DOHH2 (cell line): ENCODE data around the gene ORAI3.

ENCODE experiments used
- H3F3A ChIP-seq: fragments of 200-600 bp; sonication (generic), shearing (Covaris generic); 2 replicates; pipeline ENCODE4 v1.6.0; 2016; ENCODE audit warnings: antibody characterized with exemption, mild to moderate bottlenecking; ENCODE audit not compliant: control insufficient read depth, insufficient read depth
- H3K27ac ChIP-seq: fragments of 200-600 bp; sonication (generic); 2 replicates; pipeline ENCODE4 v1.5.1; 2014; ENCODE audit warnings: low read depth, mild to moderate bottlenecking, low read length, moderate library complexity
- H3K27me3 ChIP-seq: fragments of 200-600 bp; sonication (generic); 2 replicates; pipeline ENCODE4 v1.6.1; 2014; ENCODE audit warnings: mild to moderate bottlenecking, low read length, mixed read lengths; ENCODE audit not compliant: control insufficient read depth
- H3K36me3 ChIP-seq: fragments of 200-600 bp; sonication (generic); 2 replicates; pipeline ENCODE4 v1.6.1; 2014; ENCODE audit warnings: mild to moderate bottlenecking, low read length, moderate library complexity, mixed read lengths; ENCODE audit not compliant: control insufficient read depth
- H3K4me1 ChIP-seq: fragments of 200-600 bp; sonication (generic); 2 replicates; pipeline ENCODE4 v1.6.1; 2014; ENCODE audit warnings: mild to moderate bottlenecking, low read length, mixed read lengths; ENCODE audit not compliant: control insufficient read depth
- H3K4me2 ChIP-seq: fragments of 200-600 bp; sonication (generic); 2 replicates; pipeline ENCODE4 v1.6.0; 2014; ENCODE audit warnings: mild to moderate bottlenecking, low read length, moderate library complexity
- H3K4me3 ChIP-seq: fragments of 200-600 bp; sonication (generic); 2 replicates; pipeline ENCODE4 v1.5.1; 2014; ENCODE audit warnings: mild to moderate bottlenecking, low read length, mixed read lengths
- H3K79me2 ChIP-seq: fragments of 200-600 bp; sonication (generic); 2 replicates; pipeline ENCODE4 v1.6.1; 2014; ENCODE audit warnings: mild to moderate bottlenecking, low read length, mixed read lengths; ENCODE audit not compliant: control insufficient read depth
- H3K9me2 ChIP-seq: fragments of 200-600 bp; sonication (generic); replicated peaks from 2 replicates; pipeline ENCODE4 v1.6.1; 2014; ENCODE audit warnings: mild to moderate bottlenecking, low read length, mixed read lengths; ENCODE audit not compliant: control insufficient read depth
- H3K9me3 ChIP-seq: fragments of 200-600 bp; sonication (generic); 2 replicates; pipeline ENCODE4 v1.6.1; 2014; ENCODE audit warnings: antibody characterized with exemption, low read length, mixed read lengths; ENCODE audit not compliant: control insufficient read depth, insufficient read depth
- H4K20me1 ChIP-seq: fragments of 200-600 bp; sonication (generic); 2 replicates; pipeline ENCODE4 v1.6.0; 2014; ENCODE audit warnings: low read depth, mild to moderate bottlenecking, antibody characterized with exemption, low read length, moderate library complexity; ENCODE audit not compliant: control insufficient read depth, insufficient read depth
- CTCF ChIP-seq: fragments of 200-600 bp; sonication (generic); IDR thresholded peaks from one replicate; pipeline ENCODE4 v1.5.1; 2014; ENCODE audit warnings: antibody characterized with exemption, mild to moderate bottlenecking, low read depth, low read length; ENCODE audit not compliant: poor library complexity, severe bottlenecking
- EZH2phosphoT487 ChIP-seq: fragments of 200-600 bp; sonication (generic); IDR thresholded peaks from 2 replicates; pipeline ENCODE4 v1.6.1; 2017; ENCODE audit warnings: borderline replicate concordance, mild to moderate bottlenecking, antibody characterized with exemption, low read length, moderate library complexity, mixed read lengths

The ORAI3 gene

GRCh38 chr16:30996324-30996984, 47.6 kb downstream of the ORAI3 start:
- Histone ChIP-seq H3K9me2 (no peaks in the 10 kb centered on the region), H3F3A (no peaks in the 10 kb centered on the region), H3K27ac (no peak overlapping the region), H3K4me3 (peak overlapping the region; percentile 72), H3K9me3 (no peaks in the 10 kb centered on the region), H3K36me3 (no peaks in the 10 kb centered on the region), H3K4me2 (peak overlapping the region; percentile 91), H4K20me1 (no peaks in the 10 kb centered on the region), H3K4me1 (peaks cover 7% of the 10 kb centered on the region), H3K27me3 (peaks cover 9% of the 10 kb centered on the region), H3K79me2 (no peaks in the 10 kb centered on the region)
- TF ChIP-seq CTCF = no peak
- no peak for TF ChIP-seq EZH2phosphoT487

- H3K27ac ChIP-seq = no peak overlapping the region
- H3K79me2 ChIP-seq = no peaks in the 10 kb centered on the region
- peaks cover 7% of the 10 kb centered on the region for H3K4me1 ChIP-seq
- H3K9me3 ChIP-seq = no peaks in the 10 kb centered on the region
- H3K36me3 ChIP-seq = no peaks in the 10 kb centered on the region
- TF ChIP-seq CTCF (no peak), EZH2phosphoT487 (no peak)
- peaks cover 9% of the 10 kb centered on the region for H3K27me3 ChIP-seq
- H4K20me1 ChIP-seq = no peaks in the 10 kb centered on the region
- H3F3A ChIP-seq = no peaks in the 10 kb centered on the region
- peak overlapping the region; percentile 91 for H3K4me2 ChIP-seq
- peak overlapping the region; percentile 72 for H3K4me3 ChIP-seq
- no peaks in the 10 kb centered on the region for H3K9me2 ChIP-seq
Observed at GRCh38 chr16:30996985-30997724, 48.3 kb downstream of the ORAI3 start.

- no peak overlapping the region for H3K4me2 ChIP-seq
- TF ChIP-seq CTCF (no peak), EZH2phosphoT487 (no peak)
- H3F3A ChIP-seq = no peaks in the 10 kb centered on the region
- no peak overlapping the region for H3K4me3 ChIP-seq
- no peaks in the 10 kb centered on the region for H3K9me3 ChIP-seq
- H3K9me2 ChIP-seq = no peaks in the 10 kb centered on the region
- H3K79me2 ChIP-seq = no peaks in the 10 kb centered on the region
- no peaks in the 10 kb centered on the region for H4K20me1 ChIP-seq
- H3K27ac ChIP-seq = no peak overlapping the region
- peaks cover 7% of the 10 kb centered on the region for H3K4me1 ChIP-seq
- H3K36me3 ChIP-seq = no peaks in the 10 kb centered on the region
- H3K27me3 ChIP-seq = peaks cover 9% of the 10 kb centered on the region
Observed at GRCh38 chr16:30997725-30998711, 49.1 kb downstream of the ORAI3 start.
